ENCODE results near the gene CHN2.

Gene CHN2

DNA sequence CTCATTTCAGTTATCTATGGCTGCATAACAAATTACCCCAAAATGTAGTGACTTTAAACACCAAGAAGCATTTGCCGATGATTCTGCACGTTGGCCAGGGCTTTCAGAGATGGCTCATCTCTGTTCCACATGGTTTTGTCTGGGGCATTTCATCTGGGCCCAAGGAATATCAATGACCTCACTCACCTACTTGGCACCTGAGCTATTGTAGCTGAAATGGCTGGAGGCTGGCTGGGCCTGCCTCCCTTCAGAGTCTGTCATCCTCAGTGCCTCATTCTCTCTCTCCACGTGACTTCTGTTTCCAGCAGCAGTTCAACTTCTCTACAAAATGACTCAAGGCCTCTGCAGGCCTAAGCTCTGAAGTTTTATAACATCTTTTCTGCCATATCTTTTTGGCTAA lies 249.7 kb downstream of the CHN2 start:
- Histone ChIP-seq H3K4me1 (ENCODE audit: control insufficient read depth in 5 of 5, insufficient read depth in 5 of 5, low read length in 5 of 5) (no peaks in the 10 kb centered on the region), H3K4me3 (ENCODE audit: low read depth in 1 of 5, low read length in 5 of 5) (no peak overlapping the region), H3K9me3 (ENCODE audit: control insufficient read depth in 5 of 5, low read length in 5 of 5) (no peaks in the 10 kb centered on the region), H3K9ac (ENCODE audit: low read length in 5 of 5) (no peak overlapping the region), H3K27ac (ENCODE audit: low read depth, low read length) (no peak overlapping the region), H3K27me3 (ENCODE audit: control insufficient read depth in 5 of 5, insufficient read depth in 4 of 5, low read length in 5 of 5) (no peaks in the 10 kb centered on the region), H3K36me3 (ENCODE audit: control insufficient read depth in 5 of 5, insufficient read depth in 5 of 5, low read length in 5 of 5) (no peaks in the 10 kb centered on the region)

DNA sequence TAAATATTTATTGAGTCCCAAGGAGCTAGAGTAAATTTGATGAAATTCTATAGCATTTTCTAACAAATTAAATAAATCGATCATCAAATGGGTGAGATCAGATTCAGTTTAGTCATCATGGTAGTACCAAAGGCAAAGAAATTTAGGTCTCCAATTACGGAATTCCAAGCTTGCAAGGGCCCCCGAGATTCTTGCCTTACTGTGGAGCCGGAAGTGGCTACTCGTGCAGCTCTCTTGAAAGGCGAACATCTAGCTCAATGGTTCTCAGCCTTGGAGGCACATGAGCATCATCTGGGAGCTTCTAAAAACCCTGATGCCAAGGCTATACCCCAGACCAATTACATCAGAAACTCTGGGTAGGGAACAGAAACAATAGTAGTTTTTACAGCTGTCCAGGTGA lies 251.2 kb downstream of the CHN2 start:
- no peak overlapping the region for H3K9ac ChIP-seq (ENCODE audit: low read length in 5 of 5)
- H3K27ac ChIP-seq (ENCODE audit: low read depth, low read length), result no peak overlapping the region

DNA sequence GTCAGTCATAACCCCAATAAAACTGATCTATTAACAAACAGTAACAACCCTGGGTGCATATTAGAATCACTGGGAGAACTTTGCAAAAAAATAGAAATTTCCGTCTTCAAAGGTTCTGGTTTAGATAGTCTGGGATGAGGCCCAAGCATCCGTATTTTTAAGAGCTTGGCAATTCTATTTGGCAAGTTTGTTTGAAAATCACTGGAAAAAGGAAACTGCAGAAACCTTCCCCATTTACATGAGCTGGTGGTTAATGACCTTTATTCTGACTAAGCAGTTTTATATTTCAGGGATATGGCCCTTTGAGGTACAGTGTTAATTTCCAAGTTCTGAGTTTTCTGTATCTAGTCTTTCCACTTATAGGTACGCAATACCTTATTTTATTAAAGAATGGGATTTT lies 253.3 kb downstream of the CHN2 start:
- Histone ChIP-seq H3K4me3 (ENCODE audit: low read depth in 1 of 5, low read length in 5 of 5) (no peak overlapping the region), H3K4me1 (ENCODE audit: control insufficient read depth in 5 of 5, insufficient read depth in 5 of 5, low read length in 5 of 5) (no peaks in the 10 kb centered on the region), H3K36me3 (ENCODE audit: control insufficient read depth in 5 of 5, insufficient read depth in 5 of 5, low read length in 5 of 5) (no peaks in the 10 kb centered on the region), H3K27ac (ENCODE audit: low read depth, low read length) (no peak overlapping the region), H3K9ac (ENCODE audit: low read length in 5 of 5) (no peak overlapping the region), H3K27me3 (ENCODE audit: control insufficient read depth in 5 of 5, insufficient read depth in 4 of 5, low read length in 5 of 5) (no peaks in the 10 kb centered on the region), H3K9me3 (ENCODE audit: control insufficient read depth in 5 of 5, low read length in 5 of 5) (no peaks in the 10 kb centered on the region)

More for the DNA sequence above, 251.2 kb downstream of the CHN2 start:
- H3K27me3 ChIP-seq (ENCODE audit: control insufficient read depth in 5 of 5, insufficient read depth in 4 of 5, low read length in 5 of 5), result no peaks in the 10 kb centered on the region
- H3K4me3 ChIP-seq (ENCODE audit: low read depth in 1 of 5, low read length in 5 of 5), result no peak overlapping the region
- no peaks in the 10 kb centered on the region for H3K4me1 ChIP-seq (ENCODE audit: control insufficient read depth in 5 of 5, insufficient read depth in 5 of 5, low read length in 5 of 5)
- no peaks in the 10 kb centered on the region for H3K36me3 ChIP-seq (ENCODE audit: control insufficient read depth in 5 of 5, insufficient read depth in 5 of 5, low read length in 5 of 5)
- no peaks in the 10 kb centered on the region for H3K9me3 ChIP-seq (ENCODE audit: control insufficient read depth in 5 of 5, low read length in 5 of 5)

DNA sequence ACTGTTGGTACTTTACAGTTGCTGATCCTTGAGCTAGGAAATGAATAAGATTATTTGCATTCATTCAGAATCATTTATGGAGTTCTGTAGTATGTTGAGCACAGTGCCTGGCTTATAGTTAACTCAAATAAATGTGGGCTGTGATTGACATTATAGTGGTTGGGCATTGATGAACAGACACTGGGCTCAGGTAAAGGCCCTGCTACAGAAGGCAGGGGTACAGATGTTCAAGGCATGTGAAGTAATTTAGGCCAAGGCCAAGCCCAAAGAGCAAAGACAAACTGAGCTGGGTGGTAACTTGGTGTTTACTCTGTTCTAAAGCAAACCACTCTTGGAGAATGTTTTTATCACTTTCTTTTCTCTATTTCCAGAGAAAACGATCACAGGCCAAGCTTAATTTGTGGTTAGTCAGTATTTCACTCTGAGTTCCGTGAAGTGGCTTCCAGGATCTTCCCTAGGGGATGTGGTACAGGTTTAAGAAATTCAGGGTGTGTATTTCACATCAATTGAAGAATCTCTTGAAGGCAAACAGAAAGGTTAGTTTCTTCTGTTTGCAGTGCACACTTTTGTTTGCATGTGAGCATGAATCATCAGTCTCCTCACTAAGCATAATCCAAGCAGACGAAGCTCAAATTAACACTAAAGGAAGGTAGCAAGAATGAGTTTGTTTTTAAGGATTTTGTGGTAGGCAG lies 255.1 kb downstream of the CHN2 start:
- Histone ChIP-seq H3K9ac (ENCODE audit: low read length in 5 of 5) (no peak overlapping the region), H3K4me1 (ENCODE audit: control insufficient read depth in 5 of 5, insufficient read depth in 5 of 5, low read length in 5 of 5) (no peaks in the 10 kb centered on the region), H3K27ac (ENCODE audit: low read depth, low read length) (no peak overlapping the region)

DNA sequence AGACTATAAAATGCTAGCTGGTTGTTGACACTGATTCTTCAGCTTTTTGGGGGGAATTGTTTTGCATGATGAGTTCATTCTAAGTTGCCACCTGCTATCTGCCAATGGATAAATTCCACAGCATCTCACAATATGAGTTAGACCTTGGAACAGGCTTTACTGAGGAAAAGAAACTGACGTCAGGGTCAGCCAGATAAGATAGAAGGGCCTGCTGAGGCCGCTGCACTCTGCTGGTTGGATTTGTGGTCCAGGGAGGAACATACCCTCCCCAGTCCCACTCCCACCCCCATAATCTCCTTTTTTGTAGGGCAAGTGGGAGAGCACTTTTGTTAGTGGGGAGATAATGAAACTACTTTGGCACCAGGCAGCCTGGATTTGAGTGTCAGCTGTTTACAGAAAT lies 258.4 kb downstream of the CHN2 start:
- Histone ChIP-seq H3K4me3 (ENCODE audit: low read depth in 1 of 5, low read length in 5 of 5) (no peak overlapping the region), H3K4me1 (ENCODE audit: control insufficient read depth in 5 of 5, insufficient read depth in 5 of 5, low read length in 5 of 5) (no peaks in the 10 kb centered on the region), H3K9ac (ENCODE audit: low read length in 5 of 5) (no peak overlapping the region), H3K27ac (ENCODE audit: low read depth, low read length) (no peak overlapping the region), H3K9me3 (ENCODE audit: control insufficient read depth in 5 of 5, low read length in 5 of 5) (no peaks in the 10 kb centered on the region), H3K27me3 (ENCODE audit: control insufficient read depth in 5 of 5, insufficient read depth in 4 of 5, low read length in 5 of 5) (no peaks in the 10 kb centered on the region), H3K36me3 (ENCODE audit: control insufficient read depth in 5 of 5, insufficient read depth in 5 of 5, low read length in 5 of 5) (no peaks in the 10 kb centered on the region)

More for the DNA sequence above, 255.1 kb downstream of the CHN2 start:
- Histone ChIP-seq H3K9me3 (ENCODE audit: control insufficient read depth in 5 of 5, low read length in 5 of 5) (no peaks in the 10 kb centered on the region), H3K36me3 (ENCODE audit: control insufficient read depth in 5 of 5, insufficient read depth in 5 of 5, low read length in 5 of 5) (no peaks in the 10 kb centered on the region), H3K27me3 (ENCODE audit: control insufficient read depth in 5 of 5, insufficient read depth in 4 of 5, low read length in 5 of 5) (no peaks in the 10 kb centered on the region), H3K4me3 (ENCODE audit: low read depth in 1 of 5, low read length in 5 of 5) (no peak overlapping the region)

DNA sequence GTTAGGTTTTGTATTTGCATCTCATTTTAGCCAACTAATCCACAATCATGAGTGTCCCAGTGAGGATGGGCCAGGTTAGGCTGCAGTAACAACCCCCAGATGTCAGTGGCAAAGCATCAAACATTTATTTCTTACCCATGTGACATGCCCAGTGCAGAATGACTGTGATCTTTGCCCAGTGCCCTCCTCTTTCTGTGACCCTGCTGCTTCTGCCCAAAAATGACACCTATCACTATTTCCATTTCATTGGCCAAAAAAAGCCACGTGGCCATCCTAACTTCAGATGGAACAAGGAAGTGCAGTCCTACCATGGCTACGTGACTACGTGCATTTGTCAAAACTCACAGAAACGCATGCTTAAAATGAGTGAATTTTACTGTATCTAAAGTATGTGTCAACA lies 259.9 kb downstream of the CHN2 start:
- Histone ChIP-seq H3K9me3 (ENCODE audit: control insufficient read depth in 5 of 5, low read length in 5 of 5) (no peaks in the 10 kb centered on the region), H3K27ac (ENCODE audit: low read depth, low read length) (no peak overlapping the region), H3K9ac (ENCODE audit: low read length in 5 of 5) (no peak overlapping the region), H3K27me3 (ENCODE audit: control insufficient read depth in 5 of 5, insufficient read depth in 4 of 5, low read length in 5 of 5) (no peaks in the 10 kb centered on the region), H3K4me1 (ENCODE audit: control insufficient read depth in 5 of 5, insufficient read depth in 5 of 5, low read length in 5 of 5) (no peaks in the 10 kb centered on the region), H3K36me3 (ENCODE audit: control insufficient read depth in 5 of 5, insufficient read depth in 5 of 5, low read length in 5 of 5) (no peaks in the 10 kb centered on the region), H3K4me3 (ENCODE audit: low read depth in 1 of 5, low read length in 5 of 5) (no peak overlapping the region)

DNA sequence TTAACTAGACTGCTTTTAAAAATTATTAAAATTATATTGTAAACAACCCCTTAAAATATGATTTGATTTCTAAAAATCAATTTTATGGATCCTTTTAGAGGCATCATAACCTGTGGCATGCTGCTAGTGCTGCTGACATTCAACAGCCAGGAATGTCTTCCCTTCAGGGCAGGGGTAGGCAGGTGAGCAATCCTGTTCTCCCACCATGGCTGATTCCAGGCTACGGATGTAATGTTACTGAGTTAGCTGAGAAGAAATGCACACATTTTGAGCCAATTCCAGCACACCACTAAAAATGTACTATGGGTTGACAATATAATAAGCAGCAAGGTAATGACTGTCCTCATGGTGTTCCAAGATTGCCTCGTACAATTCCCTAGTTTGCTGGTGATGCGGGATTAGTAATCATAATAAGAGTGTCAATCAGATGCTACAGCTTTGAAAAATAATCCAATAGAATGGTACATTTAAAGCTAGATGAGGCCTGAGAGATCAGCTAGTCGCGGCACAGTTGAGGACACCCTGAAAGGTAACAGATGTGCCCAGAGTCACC lies 260.4 kb downstream of the CHN2 start:
- Histone ChIP-seq H3K36me3 (ENCODE audit: control insufficient read depth in 5 of 5, insufficient read depth in 5 of 5, low read length in 5 of 5) (no peaks in the 10 kb centered on the region), H3K27ac (ENCODE audit: low read depth, low read length) (no peak overlapping the region), H3K9me3 (ENCODE audit: control insufficient read depth in 5 of 5, low read length in 5 of 5) (no peaks in the 10 kb centered on the region), H3K4me3 (ENCODE audit: low read depth in 1 of 5, low read length in 5 of 5) (no peak overlapping the region), H3K4me1 (ENCODE audit: control insufficient read depth in 5 of 5, insufficient read depth in 5 of 5, low read length in 5 of 5) (no peaks in the 10 kb centered on the region), H3K27me3 (ENCODE audit: control insufficient read depth in 5 of 5, insufficient read depth in 4 of 5, low read length in 5 of 5) (no peaks in the 10 kb centered on the region), H3K9ac (ENCODE audit: low read length in 5 of 5) (no peak overlapping the region)

DNA sequence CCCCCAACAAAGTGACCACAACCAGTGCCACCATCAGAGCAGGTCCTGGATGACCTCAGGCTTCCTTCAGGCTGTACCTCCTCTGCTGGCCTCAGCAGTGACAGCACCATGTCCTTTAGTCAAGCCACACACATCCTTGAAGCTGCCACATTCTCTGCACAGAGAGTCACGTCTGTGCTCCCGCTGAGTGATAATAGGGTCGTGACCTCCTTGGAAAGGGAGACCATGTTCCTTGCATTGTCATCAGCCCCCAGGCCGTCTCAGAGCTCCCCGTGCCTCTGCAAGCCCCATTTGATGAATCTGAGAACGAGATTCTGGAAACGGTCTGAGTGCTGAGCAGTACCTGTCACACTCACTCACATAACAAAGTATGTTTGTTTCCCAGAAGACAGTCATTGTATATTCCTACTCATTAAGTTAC lies 262.6 kb downstream of the CHN2 start:
- Histone ChIP-seq H3K36me3 (ENCODE audit: control insufficient read depth in 5 of 5, insufficient read depth in 5 of 5, low read length in 5 of 5) (no peaks in the 10 kb centered on the region), H3K27ac (ENCODE audit: low read depth, low read length) (no peak overlapping the region), H3K9ac (ENCODE audit: low read length in 5 of 5) (no peak overlapping the region), H3K9me3 (ENCODE audit: control insufficient read depth in 5 of 5, low read length in 5 of 5) (no peaks in the 10 kb centered on the region), H3K27me3 (ENCODE audit: control insufficient read depth in 5 of 5, insufficient read depth in 4 of 5, low read length in 5 of 5) (no peaks in the 10 kb centered on the region), H3K4me3 (ENCODE audit: low read depth in 1 of 5, low read length in 5 of 5) (no peak overlapping the region), H3K4me1 (ENCODE audit: control insufficient read depth in 5 of 5, insufficient read depth in 5 of 5, low read length in 5 of 5) (no peaks in the 10 kb centered on the region)

DNA sequence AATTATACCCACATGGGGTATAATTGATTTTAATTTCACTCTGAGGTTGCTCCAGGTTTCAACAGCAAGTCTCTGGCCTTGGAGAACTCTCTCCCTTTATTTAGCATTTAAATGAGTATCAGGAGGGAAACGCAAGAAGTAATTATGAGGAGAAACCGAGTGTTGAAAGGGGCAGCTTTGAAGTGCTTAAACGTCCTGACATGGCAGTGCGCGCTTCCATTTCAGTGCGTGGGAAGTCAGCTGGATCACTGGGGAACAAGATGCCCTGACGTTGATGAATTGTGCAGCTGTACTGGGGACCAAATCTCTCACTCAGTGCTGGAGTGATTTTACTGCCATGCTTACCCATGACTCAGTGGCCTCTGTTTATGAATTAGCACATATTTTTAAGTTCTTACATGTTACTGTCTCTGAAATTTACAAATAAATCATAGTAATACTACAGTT lies 263.0 kb downstream of the CHN2 start:
- H3K9me3 ChIP-seq (ENCODE audit: control insufficient read depth in 5 of 5, low read length in 5 of 5), result no peaks in the 10 kb centered on the region
- no peaks in the 10 kb centered on the region for H3K36me3 ChIP-seq (ENCODE audit: control insufficient read depth in 5 of 5, insufficient read depth in 5 of 5, low read length in 5 of 5)
- no peaks in the 10 kb centered on the region for H3K27me3 ChIP-seq (ENCODE audit: control insufficient read depth in 5 of 5, insufficient read depth in 4 of 5, low read length in 5 of 5)
- H3K9ac ChIP-seq (ENCODE audit: low read length in 5 of 5), result no peak overlapping the region
- H3K4me1 ChIP-seq (ENCODE audit: control insufficient read depth in 5 of 5, insufficient read depth in 5 of 5, low read length in 5 of 5), result no peaks in the 10 kb centered on the region
- H3K4me3 ChIP-seq (ENCODE audit: low read depth in 1 of 5, low read length in 5 of 5), result no peak overlapping the region
- H3K27ac ChIP-seq (ENCODE audit: low read depth, low read length), result no peak overlapping the region

DNA sequence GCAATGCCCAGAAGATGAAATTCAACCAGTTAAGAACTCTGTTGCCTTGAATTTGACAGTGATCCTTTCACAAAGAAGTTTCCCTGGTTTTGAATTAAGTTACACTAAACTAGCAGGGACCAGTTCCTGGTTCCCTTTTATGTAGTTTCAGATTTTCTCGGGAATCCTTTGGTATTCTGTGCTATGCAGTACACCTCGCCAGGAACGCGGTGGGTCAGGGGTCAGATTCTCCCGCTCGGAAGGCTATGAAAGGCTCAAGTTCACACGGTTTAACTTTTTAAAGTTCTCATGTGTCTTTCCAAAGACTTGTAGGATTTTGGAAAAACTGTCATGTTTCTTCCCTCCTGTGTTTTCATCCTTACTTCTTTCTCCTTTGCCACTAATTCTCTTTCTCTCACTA lies 264.4 kb downstream of the CHN2 start:
- Histone ChIP-seq H3K27ac (ENCODE audit: low read depth, low read length) (no peak overlapping the region), H3K4me1 (ENCODE audit: control insufficient read depth in 5 of 5, insufficient read depth in 5 of 5, low read length in 5 of 5) (no peaks in the 10 kb centered on the region), H3K9me3 (ENCODE audit: control insufficient read depth in 5 of 5, low read length in 5 of 5) (no peaks in the 10 kb centered on the region), H3K9ac (ENCODE audit: low read length in 5 of 5) (no peak overlapping the region), H3K4me3 (ENCODE audit: low read depth in 1 of 5, low read length in 5 of 5) (no peak overlapping the region), H3K36me3 (ENCODE audit: control insufficient read depth in 5 of 5, insufficient read depth in 5 of 5, low read length in 5 of 5) (no peaks in the 10 kb centered on the region), H3K27me3 (ENCODE audit: control insufficient read depth in 5 of 5, insufficient read depth in 4 of 5, low read length in 5 of 5) (no peaks in the 10 kb centered on the region)
